Measurements from ENCODE around the gene B4GALT4. TPM values are rescaled to one million over a fixed set of nuclear protein-coding genes. Genes with fewer than 3 reads are reported as not detected.
"Not testable (repeated sequence)": the region's sequence is repeated elsewhere in the genome, so short reads cannot be mapped to it uniquely, and the experiment has no call there.

B4GALT4 gene
- total RNA-seq, 1 experiment from 2014 or later: 18.3 TPM

GRCh38 chr3:119173325-119173724 lies 67.4 kb downstream of the B4GALT4 start, which contains the start of gene UPK1B:
UPK1B (plus strand) TSS chr3:119173598; CDS start chr3:119186742, 13,144 bp downstream.
- DNase-seq (ENCODE audit: unreplicated experiment): no peak
- ChIA-PET POLR2A (no interaction called here), CTCF (no interaction called here)
- Mint-ChIP-seq H3K36me3 (ENCODE audit: insufficient read depth, unreplicated experiment) (no peaks in the 10 kb centered on the region), H3K4me3 (ENCODE audit: unreplicated experiment) (no peak within 1 kb of the TSS), H3K4me1 (ENCODE audit: insufficient read depth, unreplicated experiment) (peaks cover 28% of the 10 kb centered on the region), H3K9me3 (ENCODE audit: unreplicated experiment) (no peaks in the 10 kb centered on the region), H3K27me3 (ENCODE audit: insufficient read depth, unreplicated experiment) (no peaks in the 10 kb centered on the region), H3K27ac (ENCODE audit: low read depth, unreplicated experiment) (no peak within 1 kb of the TSS)
- TF ChIP-seq CTCF (IDR thresholded peaks at IDR 0.05; ENCODE audit: unreplicated experiment): no peak
- intact Hi-C loops (cut with micrococcal nuclease): no loop called here
- no TSS peak for BruUV-seq (replicated peaks)

DNA sequence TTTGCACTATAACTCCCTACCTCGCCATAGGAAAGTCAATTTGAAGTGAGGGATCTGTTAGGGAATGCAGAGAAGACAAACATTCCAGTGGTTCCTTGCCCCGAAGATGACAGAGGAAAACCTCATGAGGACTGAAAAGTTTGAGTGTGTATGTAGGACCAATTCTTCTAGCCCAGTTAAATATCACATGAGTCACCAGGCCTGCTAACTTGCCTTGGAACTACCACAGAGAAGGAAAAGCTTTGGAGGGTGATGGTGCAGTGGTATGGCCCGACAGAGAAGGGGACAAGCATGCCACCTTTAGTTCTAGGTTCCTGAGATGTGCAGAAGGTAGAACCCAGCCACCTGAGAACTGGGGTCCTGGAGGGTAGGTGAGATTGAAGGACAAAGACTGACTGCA lies 69.9 kb downstream of the B4GALT4 start:
- BruUV-seq (replicated peaks): no TSS peak
- H3K9me3 Mint-ChIP-seq (ENCODE audit: unreplicated experiment): peaks cover 2% of the 10 kb centered on the region
- peaks cover 5% of the 10 kb centered on the region for H3K4me1 Mint-ChIP-seq (ENCODE audit: insufficient read depth, unreplicated experiment)
- ChIA-PET POLR2A (no interaction called here), CTCF (no interaction called here)
- intact Hi-C loops (cut with micrococcal nuclease): no loop called here
- no peak for TF ChIP-seq CTCF (IDR thresholded peaks at IDR 0.05; ENCODE audit: unreplicated experiment)
- H3K36me3 Mint-ChIP-seq (ENCODE audit: insufficient read depth, unreplicated experiment): no peaks in the 10 kb centered on the region
- no peak overlapping the region for H3K27ac Mint-ChIP-seq (ENCODE audit: low read depth, unreplicated experiment)
- DNase-seq (ENCODE audit: unreplicated experiment): no peak
- no peaks in the 10 kb centered on the region for H3K27me3 Mint-ChIP-seq (ENCODE audit: insufficient read depth, unreplicated experiment)
- no peak overlapping the region for H3K4me3 Mint-ChIP-seq (ENCODE audit: unreplicated experiment)

DNA sequence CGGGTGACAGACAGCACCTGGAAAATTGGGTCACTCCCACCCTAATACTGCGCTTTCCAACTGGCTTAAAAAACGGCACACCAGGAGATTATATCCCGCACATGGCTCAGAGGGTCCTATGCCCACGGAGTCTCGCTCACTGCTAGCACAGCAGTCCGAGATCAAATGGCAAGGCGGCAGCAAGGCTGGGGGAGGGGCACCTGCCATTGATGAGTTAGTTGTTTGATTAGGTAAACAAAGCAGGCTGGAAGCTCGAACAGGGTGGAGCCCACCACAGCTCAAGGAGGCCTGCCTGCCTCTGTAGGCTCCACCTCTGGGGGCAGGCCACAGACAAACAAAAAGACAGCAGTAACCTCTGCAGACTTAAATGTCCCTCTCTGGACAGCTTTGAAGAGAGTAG lies 75.9 kb downstream of the B4GALT4 start:
- CTCF ChIA-PET; H3K27me3 Mint-ChIP-seq (ENCODE audit: insufficient read depth, unreplicated experiment); BruUV-seq (replicated peaks); H3K27ac Mint-ChIP-seq (ENCODE audit: low read depth, unreplicated experiment); DNase-seq (ENCODE audit: unreplicated experiment); H3K36me3 Mint-ChIP-seq (ENCODE audit: insufficient read depth, unreplicated experiment); intact Hi-C loops (cut with micrococcal nuclease); H3K4me3 Mint-ChIP-seq (ENCODE audit: unreplicated experiment); POLR2A ChIA-PET; H3K4me1 Mint-ChIP-seq (ENCODE audit: insufficient read depth, unreplicated experiment): not testable (repeated sequence)
- peaks cover 15% of the 10 kb centered on the region for H3K9me3 Mint-ChIP-seq (ENCODE audit: unreplicated experiment)

Other genes starting within 250 kb of the B4GALT4 start
- not detected in 2 replicates for gene IGSF11, start 206.0 kb downstream of the B4GALT4 start, total RNA-seq (2022)
- not detected in 2 replicates for gene TEX55, start 94.7 kb downstream of the B4GALT4 start, total RNA-seq (2022)
- not detected in 2 replicates for gene UPK1B, start 67.3 kb downstream of the B4GALT4 start, total RNA-seq (2022)
- 4.4 and 4.7 TPM in 2 replicates for gene ARHGAP31, start 53.5 kb upstream of the B4GALT4 start, total RNA-seq (2022)
- gene TMEM39A, start 222.7 kb upstream of the B4GALT4 start, total RNA-seq (2022): 87.1 and 105 TPM in 2 replicates
- gene POGLUT1, start 228.1 kb upstream of the B4GALT4 start, total RNA-seq (2022): 22.5 and 25.2 TPM in 2 replicates

All from MCF 10A (cell line).